A549 (cell line): ENCODE results near the gene WDR43.

ENCODE experiments used
- CTCF ChIP-seq: fragments of >200 bp; sonication (Bioruptor Twin); formaldehyde crosslinking; IDR thresholded peaks from 3 replicates; pipeline ENCODE4 v1.5.1; 2016
- EP300 ChIP-seq, 2 experiments: fragments of >200 bp; sonication (Bioruptor Twin); formaldehyde crosslinking; IDR thresholded peaks; 2 replicates in 1 of 2; 3 replicates in 1 of 2; pipeline ENCODE4 v1.6.1; 2016 to 2017
- NFE2L2 ChIP-seq: fragments of 150-350 bp; conservative IDR thresholded peaks from 2 replicates; pipeline ENCODE4 v1.6.1; 2014; ENCODE audit warnings: low read length
- NPAS2 ChIP-seq: fragments of 250-450 bp; sonication (Bioruptor Pico); IDR thresholded peaks from 2 replicates; pipeline ENCODE4 v1.8.0; 2022; ENCODE audit warnings: mild to moderate bottlenecking, moderate library complexity, borderline replicate concordance
- NR3C1 ChIP-seq: fragments of >200 bp; sonication (Bioruptor Twin); formaldehyde crosslinking; IDR thresholded peaks from 3 replicates; pipeline ENCODE4 v1.6.1; 2017
- PBX3 ChIP-seq: IDR thresholded peaks from 2 replicates; pipeline ENCODE4 v1.6.1; 2012
- PHF8 ChIP-seq: fragments of 200-600 bp; sonication (generic); IDR thresholded peaks from 2 replicates; pipeline ENCODE4 v1.6.1; 2016; ENCODE audit warnings: low read depth, mild to moderate bottlenecking, antibody characterized with exemption, moderate library complexity, borderline replicate concordance
- POLR2A ChIP-seq: IDR thresholded peaks from 2 replicates; pipeline ENCODE4 v1.6.1; 2012; ENCODE audit warnings: mild to moderate bottlenecking, low read length
- RAD21 ChIP-seq, 2 experiments: fragments of >200 bp in 1 of 2; sonication (Bioruptor Twin) in 1 of 2; formaldehyde crosslinking in 1 of 2; IDR thresholded peaks in 1 of 2; conservative IDR thresholded peaks in 1 of 2; 2 replicates in 1 of 2; 3 replicates in 1 of 2; pipeline ENCODE4 v1.6.1; 2012 to 2018; ENCODE audit warnings: inconsistent platforms in 1 of 2
- RCOR1 ChIP-seq: fragments of 150-350 bp; IDR thresholded peaks from 2 replicates; pipeline ENCODE4 v1.6.1; 2014; ENCODE audit warnings: antibody characterized with exemption, low read length, low read depth
- RNF2 ChIP-seq: fragments of 200-600 bp; sonication (generic); IDR thresholded peaks from 2 replicates; pipeline ENCODE4 v1.6.1; 2016; ENCODE audit warnings: low read depth, mild to moderate bottlenecking, antibody characterized with exemption, moderate library complexity, borderline replicate concordance
- SMC3 ChIP-seq: fragments of >200 bp; sonication (Bioruptor Twin); formaldehyde crosslinking; IDR thresholded peaks from 3 replicates; pipeline ENCODE4 v1.6.1; 2018; ENCODE audit warnings: inconsistent platforms
- TF ChIP-seq, protein P1 (sequence below): IDR thresholded peaks from 2 replicates; pipeline ENCODE4 v1.6.1; 2012; ENCODE audit warnings: low read depth, borderline replicate concordance

DNA sequence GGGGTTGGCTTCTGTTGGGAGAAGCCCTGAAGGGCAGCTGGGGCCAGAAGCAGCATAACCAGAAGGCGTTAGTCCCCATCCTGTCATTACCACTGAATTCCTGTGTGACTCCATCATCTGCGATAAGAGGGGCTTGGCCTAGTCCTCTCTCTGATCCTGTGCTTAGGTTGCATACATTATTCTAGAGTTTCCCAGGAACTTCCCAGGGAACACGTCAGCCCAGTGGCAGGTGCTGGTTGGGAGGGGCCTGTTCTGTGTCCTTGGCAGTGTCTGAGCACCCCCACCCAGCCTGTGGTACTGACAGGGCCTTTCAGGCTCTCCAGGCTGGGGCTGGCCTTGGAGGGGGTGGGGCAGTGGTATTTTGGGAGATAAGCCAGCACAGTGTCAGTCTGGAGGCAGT is 82.1 kb downstream of the WDR43 start:
- TF ChIP-seq NR3C1 (no peak), CTCF (no peak), RNF2 (no peak), SMC3 (no peak), RCOR1 (no peak), NFE2L2 (no peak), RAD21 (conservative IDR thresholded peaks at IDR 0.05 in 1 of 2, IDR thresholded peaks at IDR 0.05 in 1 of 2) (no peak), PHF8 (no peak), POLR2A (no peak), EP300 (IDR thresholded peaks at IDR 0.05) (no peak), NPAS2 (CRISPR knock-in tag) (no peak), PBX3 (no peak)
- TF ChIP-seq, protein P1, sequence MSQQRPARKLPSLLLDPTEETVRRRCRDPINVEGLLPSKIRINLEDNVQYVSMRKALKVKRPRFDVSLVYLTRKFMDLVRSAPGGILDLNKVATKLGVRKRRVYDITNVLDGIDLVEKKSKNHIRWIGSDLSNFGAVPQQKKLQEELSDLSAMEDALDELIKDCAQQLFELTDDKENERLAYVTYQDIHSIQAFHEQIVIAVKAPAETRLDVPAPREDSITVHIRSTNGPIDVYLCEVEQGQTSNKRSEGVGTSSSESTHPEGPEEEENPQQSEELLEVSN: no peak
